GM23338 (cell line): ENCODE data around the gene C1orf87. TPM values are rescaled to one million over a fixed set of nuclear protein-coding genes. Genes with fewer than 3 reads are reported as not detected.

ENCODE experiments used
- ATAC-seq: fragments of 200-7000 bp; cut with Tn5 transposase; 3 replicates; pipeline ENCODE4 v1.9.1; 2020
- DNase-seq: peaks from one replicate; pipeline ENCODE4 v3.0.0-alpha.2; 2015; ENCODE audit warnings: low spot score
- H2AFZ ChIP-seq: fragments of 200-600 bp; sonication (generic); 2 replicates; pipeline ENCODE4 v1.8.0; 2016; ENCODE audit warnings: antibody characterized with exemption, mild to moderate bottlenecking, moderate library complexity
- H3F3A ChIP-seq: fragments of 200-600 bp; sonication (generic); replicated peaks from 2 replicates; pipeline ENCODE4 v1.8.0; 2017; ENCODE audit warnings: antibody characterized with exemption, mixed run types, low read depth
- H3K27ac ChIP-seq: fragments of 200-600 bp; sonication (generic); 2 replicates; pipeline ENCODE4 v1.6.1; 2016; ENCODE audit warnings: low read depth
- H3K27me3 ChIP-seq: fragments of 200-600 bp; sonication (generic); 2 replicates; pipeline ENCODE4 v1.8.0; 2016; ENCODE audit warnings: mild to moderate bottlenecking, mixed run types, moderate library complexity; ENCODE audit not compliant: insufficient read depth
- H3K36me3 ChIP-seq: fragments of 200-600 bp; sonication (generic); 2 replicates; pipeline ENCODE4 v1.8.0; 2016; ENCODE audit warnings: mild to moderate bottlenecking; ENCODE audit not compliant: insufficient read depth
- H3K4me1 ChIP-seq: fragments of 200-600 bp; sonication (generic); 2 replicates; pipeline ENCODE4 v1.8.0; 2016; ENCODE audit warnings: mild to moderate bottlenecking, moderate library complexity; ENCODE audit not compliant: insufficient read depth
- H3K4me2 ChIP-seq: fragments of 200-600 bp; sonication (generic); 2 replicates; pipeline ENCODE4 v1.7.1; 2017; ENCODE audit warnings: mixed run types
- H3K4me3 ChIP-seq: fragments of 200-600 bp; sonication (generic); 2 replicates; pipeline ENCODE4 v1.6.1; 2016; ENCODE audit warnings: mixed run types
- H3K79me2 ChIP-seq: fragments of 200-600 bp; sonication (generic); replicated peaks from 2 replicates; pipeline ENCODE4 v1.8.0; 2017; ENCODE audit warnings: mild to moderate bottlenecking; ENCODE audit not compliant: insufficient read depth
- H3K9me2 ChIP-seq: fragments of 200-600 bp; sonication (generic); 2 replicates; pipeline ENCODE4 v1.8.0; 2017; ENCODE audit not compliant: insufficient read depth
- H4K20me1 ChIP-seq: fragments of 200-600 bp; sonication (generic); replicated peaks from 2 replicates; pipeline ENCODE4 v1.8.0; 2017; ENCODE audit warnings: mild to moderate bottlenecking; ENCODE audit not compliant: insufficient read depth
- H3K27ac Mint-ChIP-seq: 2 replicates; pipeline ENCODE4 v1.8.0; 2020; ENCODE audit warnings: inconsistent platforms, mild to moderate bottlenecking, moderate library complexity, mixed read lengths
- H3K27me3 Mint-ChIP-seq: 3 replicates; pipeline ENCODE4 v1.8.0; 2022; ENCODE audit warnings: low read depth, mild to moderate bottlenecking, moderate library complexity, mixed read lengths, inconsistent platforms; ENCODE audit not compliant: insufficient read depth, poor library complexity
- H3K36me3 Mint-ChIP-seq: 3 replicates; pipeline ENCODE4 v1.8.0; 2021; ENCODE audit warnings: low read depth, mild to moderate bottlenecking, inconsistent platforms, moderate library complexity, mixed read lengths
- H3K4me1 Mint-ChIP-seq: 3 replicates; pipeline ENCODE4 v1.8.0; 2020; ENCODE audit warnings: mild to moderate bottlenecking, inconsistent platforms, mixed read lengths
- H3K4me3 Mint-ChIP-seq: 3 replicates; pipeline ENCODE4 v1.8.0; 2021; ENCODE audit warnings: moderate library complexity, mild to moderate bottlenecking, inconsistent platforms, mixed read lengths
- H3K9me3 Mint-ChIP-seq: 3 replicates; pipeline ENCODE4 v1.8.0; 2020; ENCODE audit warnings: moderate library complexity, mild to moderate bottlenecking, inconsistent platforms, mixed read lengths
- CREB1 ChIP-seq: fragments of 250-450 bp; sonication (Bioruptor Pico); IDR thresholded peaks from 2 replicates; pipeline ENCODE4 v1.5.0; 2020; ENCODE audit warnings: low read depth, mild to moderate bottlenecking, moderate library complexity
- EZH2 ChIP-seq: fragments of 200-600 bp; sonication (generic); IDR thresholded peaks from one replicate; pipeline ENCODE4 v1.8.0; 2017; ENCODE audit warnings: antibody characterized with exemption, mild to moderate bottlenecking, low read depth; ENCODE audit not compliant: unreplicated experiment
- EZH2phosphoT487 ChIP-seq: fragments of 200-600 bp; sonication (generic); IDR thresholded peaks from one replicate; pipeline ENCODE4 v1.8.1; 2018; ENCODE audit warnings: antibody characterized with exemption; ENCODE audit not compliant: unreplicated experiment
- JUNB ChIP-seq: IDR thresholded peaks from one replicate; pipeline ENCODE4 v1.6.1; 2016; ENCODE audit warnings: antibody characterized with exemption; ENCODE audit not compliant: unreplicated experiment
- NANOG ChIP-seq: IDR thresholded peaks from 2 replicates; pipeline ENCODE4 v1.6.1; 2016; ENCODE audit warnings: antibody characterized with exemption, borderline replicate concordance
- POLR2AphosphoS5 ChIP-seq: IDR thresholded peaks from 2 replicates; pipeline ENCODE4 v1.6.1; 2016; ENCODE audit warnings: antibody characterized with exemption, low read depth
- REST ChIP-seq: IDR thresholded peaks from one replicate; pipeline ENCODE4 v1.6.1; 2018; ENCODE audit warnings: antibody characterized with exemption; ENCODE audit not compliant: unreplicated experiment
- STAT1 ChIP-seq: IDR thresholded peaks from one replicate; pipeline ENCODE4 v1.6.1; 2016; ENCODE audit warnings: antibody characterized with exemption; ENCODE audit not compliant: unreplicated experiment
- ZNF114 ChIP-seq: fragments of 250-450 bp; sonication (Bioruptor Pico); IDR thresholded peaks from 2 replicates; pipeline ENCODE4 v1.5.0; 2020; ENCODE audit warnings: mild to moderate bottlenecking, moderate library complexity
- ZNF331 ChIP-seq: fragments of 250-450 bp; sonication (Bioruptor Pico); IDR thresholded peaks from 2 replicates; pipeline ENCODE4 v1.5.0; 2020; ENCODE audit warnings: low read depth, mild to moderate bottlenecking, moderate library complexity
- polyA plus RNA-seq: library from polyadenylated mRNA; unstranded; fragments of >200 nt; fragmentation: Nextera tagmentation; extraction: Ambion mirVana; gene quantifications from 2 replicates; pipeline ENCODE4 v1.2.1, GENCODE V29; 2016
- total RNA-seq: library from RNA; depleted of rRNA; stranded (reverse); fragments of >200 nt; shearing (Covaris generic); gene quantifications from 2 replicates; pipeline ENCODE4 v1.2.3, GENCODE V29; 2014
- TF ChIP-seq, protein P1 (sequence below), 2 experiments: fragments of 200-600 bp in 1 of 2; sonication (generic) in 1 of 2; conservative IDR thresholded peaks; 2 replicates each; pipeline versions ENCODE4 v1.5.1 to v1.6.1; 2016 to 2017; ENCODE audit warnings: antibody characterized with exemption in 2 of 2, low read depth in 2 of 2, mild to moderate bottlenecking in 2 of 2, moderate library complexity in 1 of 2
- TF ChIP-seq, protein P2 (sequence below): IDR thresholded peaks from 2 replicates; pipeline ENCODE4 v1.6.1; 2016; ENCODE audit warnings: antibody characterized with exemption

The C1orf87 gene
- total and polyA plus RNA-seq, 2 experiments from 2014 or later: 0.07 to 0.21 TPM

GRCh38 chr1:60113028-60113427, 39.5 kb upstream of the C1orf87 start:
- Histone ChIP-seq H3K4me1 (no peaks in the 10 kb centered on the region), H2AFZ (no peak overlapping the region), H3K4me2 (no peak overlapping the region), H3K27ac (no peak overlapping the region), H3K4me3 (no peak overlapping the region), H3F3A (no peaks in the 10 kb centered on the region), H3K79me2 (no peaks in the 10 kb centered on the region), H3K9me2 (no peaks in the 10 kb centered on the region), H3K27me3 (no peaks in the 10 kb centered on the region), H4K20me1 (no peaks in the 10 kb centered on the region), H3K36me3 (no peaks in the 10 kb centered on the region)
- Mint-ChIP-seq H3K27ac (no peak overlapping the region), H3K27me3 (peaks cover 5% of the 10 kb centered on the region), H3K9me3 (no peaks in the 10 kb centered on the region), H3K4me1 (peaks cover 8% of the 10 kb centered on the region), H3K4me3 (no peak overlapping the region), H3K36me3 (no peaks in the 10 kb centered on the region)
- DNase-seq (no peak), ATAC-seq (no peak)
- no peak for TF ChIP-seq EZH2

GRCh38 chr1:60111716-60112115, 38.1 kb upstream of the C1orf87 start:
- Histone ChIP-seq H2AFZ (no peak overlapping the region), H4K20me1 (no peaks in the 10 kb centered on the region), H3K36me3 (no peaks in the 10 kb centered on the region), H3K4me3 (no peak overlapping the region), H3K4me1 (no peaks in the 10 kb centered on the region), H3F3A (no peaks in the 10 kb centered on the region), H3K4me2 (no peak overlapping the region), H3K79me2 (no peaks in the 10 kb centered on the region), H3K27me3 (no peaks in the 10 kb centered on the region), H3K27ac (no peak overlapping the region), H3K9me2 (no peaks in the 10 kb centered on the region)
- no peak for ATAC-seq
- Mint-ChIP-seq H3K27ac (no peak overlapping the region), H3K9me3 (no peaks in the 10 kb centered on the region; the same call in 2 of the 3 replicates), H3K36me3 (no peaks in the 10 kb centered on the region), H3K4me1 (peaks cover 8% of the 10 kb centered on the region), H3K4me3 (no peak overlapping the region), H3K27me3 (peaks cover 5% of the 10 kb centered on the region)
- DNase-seq: no peak
- TF ChIP-seq, protein P1, sequence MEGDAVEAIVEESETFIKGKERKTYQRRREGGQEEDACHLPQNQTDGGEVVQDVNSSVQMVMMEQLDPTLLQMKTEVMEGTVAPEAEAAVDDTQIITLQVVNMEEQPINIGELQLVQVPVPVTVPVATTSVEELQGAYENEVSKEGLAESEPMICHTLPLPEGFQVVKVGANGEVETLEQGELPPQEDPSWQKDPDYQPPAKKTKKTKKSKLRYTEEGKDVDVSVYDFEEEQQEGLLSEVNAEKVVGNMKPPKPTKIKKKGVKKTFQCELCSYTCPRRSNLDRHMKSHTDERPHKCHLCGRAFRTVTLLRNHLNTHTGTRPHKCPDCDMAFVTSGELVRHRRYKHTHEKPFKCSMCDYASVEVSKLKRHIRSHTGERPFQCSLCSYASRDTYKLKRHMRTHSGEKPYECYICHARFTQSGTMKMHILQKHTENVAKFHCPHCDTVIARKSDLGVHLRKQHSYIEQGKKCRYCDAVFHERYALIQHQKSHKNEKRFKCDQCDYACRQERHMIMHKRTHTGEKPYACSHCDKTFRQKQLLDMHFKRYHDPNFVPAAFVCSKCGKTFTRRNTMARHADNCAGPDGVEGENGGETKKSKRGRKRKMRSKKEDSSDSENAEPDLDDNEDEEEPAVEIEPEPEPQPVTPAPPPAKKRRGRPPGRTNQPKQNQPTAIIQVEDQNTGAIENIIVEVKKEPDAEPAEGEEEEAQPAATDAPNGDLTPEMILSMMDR (conservative IDR thresholded peaks at IDR 0.05; ENCODE audit: low read depth in 2 of 2): no peak
- TF ChIP-seq JUNB (no peak), STAT1 (no peak), REST (no peak), NANOG (no peak), ZNF331 (CRISPR knock-in tag) (no peak), ZNF114 (CRISPR knock-in tag) (no peak), POLR2AphosphoS5 (no peak), EZH2phosphoT487 (no peak), CREB1 (no peak)
- TF ChIP-seq, protein P2, sequence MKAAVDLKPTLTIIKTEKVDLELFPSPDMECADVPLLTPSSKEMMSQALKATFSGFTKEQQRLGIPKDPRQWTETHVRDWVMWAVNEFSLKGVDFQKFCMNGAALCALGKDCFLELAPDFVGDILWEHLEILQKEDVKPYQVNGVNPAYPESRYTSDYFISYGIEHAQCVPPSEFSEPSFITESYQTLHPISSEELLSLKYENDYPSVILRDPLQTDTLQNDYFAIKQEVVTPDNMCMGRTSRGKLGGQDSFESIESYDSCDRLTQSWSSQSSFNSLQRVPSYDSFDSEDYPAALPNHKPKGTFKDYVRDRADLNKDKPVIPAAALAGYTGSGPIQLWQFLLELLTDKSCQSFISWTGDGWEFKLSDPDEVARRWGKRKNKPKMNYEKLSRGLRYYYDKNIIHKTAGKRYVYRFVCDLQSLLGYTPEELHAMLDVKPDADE: no peak
